Muscle of leg (tissue), 11 donors: ENCODE data around the gene SRP14. TPM values are rescaled to one million over a fixed set of nuclear protein-coding genes. Genes with fewer than 3 reads are reported as not detected.

Experiments used
- DNase-seq: peaks from one replicate; pipeline ENCODE4 v3.0.0; 2013
- H3K27ac ChIP-seq: one replicate; pipeline ENCODE4 v1.5.1; 2013; ENCODE audit warnings: mild to moderate bottlenecking, low read length, control low read depth
- H3K27me3 ChIP-seq: one replicate; pipeline ENCODE4 v1.6.1; 2013; ENCODE audit warnings: low read length; ENCODE audit not compliant: control insufficient read depth, insufficient read depth
- H3K36me3 ChIP-seq: one replicate; pipeline ENCODE4 v1.6.1; 2013; ENCODE audit warnings: low read length; ENCODE audit not compliant: control insufficient read depth, insufficient read depth
- H3K4me1 ChIP-seq: one replicate; pipeline ENCODE4 v1.6.1; 2013; ENCODE audit warnings: low read length; ENCODE audit not compliant: control insufficient read depth, insufficient read depth
- H3K4me3 ChIP-seq: one replicate; pipeline ENCODE4 v1.5.1; 2013; ENCODE audit warnings: low read length, control low read depth
- H3K9me3 ChIP-seq: replicated peaks from 2 replicates; pipeline ENCODE4 v1.6.1; 2013; ENCODE audit warnings: low read depth, low read length; ENCODE audit not compliant: control insufficient read depth
- WGBS: methylation state at CpG from one replicate; pipeline ENCODE4 v1.1.5; 2013; ENCODE audit warnings: missing lambda C conversion rate; ENCODE audit not compliant: insufficient coverage; 5-methylcytosine and 5-hydroxymethylcytosine counted together
- polyA plus RNA-seq, 8 donors: library from polyadenylated mRNA; unstranded; fragments of 120-200 nt; gene quantifications; one replicate each; pipeline versions ENCODE4 v1.2.1 to v1.2.3, GENCODE V29; 2013; ENCODE audit warnings: inconsistent platforms in 1 of 8, low replicate concordance in 1 of 8; ENCODE audit not compliant: insufficient read length in 8 of 8, insufficient read depth in 1 of 8
- total RNA-seq: library from RNA; stranded (reverse); fragments of 120-200 nt; gene quantifications from one replicate; pipeline ENCODE4 v1.2.4, GENCODE V29; 2013

SRP14 gene
- total and polyA plus RNA-seq, 9 donors = 148 to 493 (median 355) TPM

GRCh38 chr15:40051616-40052415, 12.8 kb upstream of the SRP14 start:
- 91% methylated on average over 5 of the region's 11 CpGs for WGBS
- Histone ChIP-seq H3K4me3 (no peak overlapping the region), H3K9me3 (no peaks in the 10 kb centered on the region), H3K4me1 (peaks cover 66% of the 10 kb centered on the region), H3K36me3 (peaks cover 2% of the 10 kb centered on the region), H3K27me3 (no peaks in the 10 kb centered on the region), H3K27ac (no peak overlapping the region)
- no peak for DNase-seq

GRCh38 chr15:40050788-40051470, 11.9 kb upstream of the SRP14 start:
- Histone ChIP-seq H3K9me3 (no peaks in the 10 kb centered on the region), H3K36me3 (peaks cover 5% of the 10 kb centered on the region), H3K4me3 (no peak overlapping the region), H3K4me1 (peaks cover 68% of the 10 kb centered on the region), H3K27me3 (no peaks in the 10 kb centered on the region), H3K27ac (no peak overlapping the region)
- 47% methylated on average over 4 of the region's 12 CpGs for WGBS
- peak; percentile 75 for DNase-seq

DNA sequence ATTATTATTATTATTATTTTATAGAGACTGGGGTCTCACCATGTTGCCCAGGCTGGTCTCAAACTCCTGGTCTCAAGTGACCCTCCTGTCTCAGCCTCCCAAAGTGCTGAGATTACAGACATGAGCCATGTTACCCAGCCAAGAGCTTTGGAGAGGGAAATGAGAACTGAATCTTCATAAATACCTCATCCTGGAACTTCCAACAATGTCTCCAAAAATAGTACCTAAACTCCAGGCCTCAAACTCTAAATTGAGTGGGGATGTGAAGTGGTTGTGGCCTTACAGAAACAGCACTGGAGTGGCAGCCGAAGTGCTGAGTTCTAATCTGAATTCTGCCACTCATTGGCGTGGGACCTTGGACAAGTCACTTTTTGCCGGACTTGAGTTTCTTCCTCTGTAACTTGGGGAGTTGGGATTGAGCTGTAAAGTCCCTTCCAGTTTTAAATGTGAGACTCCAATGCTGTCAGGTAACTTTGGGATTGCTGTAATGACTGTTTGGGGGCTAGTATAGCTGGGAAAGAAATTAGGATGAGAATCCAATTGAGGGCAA, 10.0 kb upstream of the SRP14 start:
- no peak for DNase-seq
- H3K4me1 ChIP-seq = peaks cover 62% of the 10 kb centered on the region
- no peaks in the 10 kb centered on the region for H3K9me3 ChIP-seq
- no peak overlapping the region for H3K4me3 ChIP-seq
- peak overlapping the region; percentile 26 for H3K27ac ChIP-seq
- H3K36me3 ChIP-seq = peaks cover 5% of the 10 kb centered on the region
- no peaks in the 10 kb centered on the region for H3K27me3 ChIP-seq
- no CpG with 5 or more reads among the region's 3 CpGs for WGBS

DNA sequence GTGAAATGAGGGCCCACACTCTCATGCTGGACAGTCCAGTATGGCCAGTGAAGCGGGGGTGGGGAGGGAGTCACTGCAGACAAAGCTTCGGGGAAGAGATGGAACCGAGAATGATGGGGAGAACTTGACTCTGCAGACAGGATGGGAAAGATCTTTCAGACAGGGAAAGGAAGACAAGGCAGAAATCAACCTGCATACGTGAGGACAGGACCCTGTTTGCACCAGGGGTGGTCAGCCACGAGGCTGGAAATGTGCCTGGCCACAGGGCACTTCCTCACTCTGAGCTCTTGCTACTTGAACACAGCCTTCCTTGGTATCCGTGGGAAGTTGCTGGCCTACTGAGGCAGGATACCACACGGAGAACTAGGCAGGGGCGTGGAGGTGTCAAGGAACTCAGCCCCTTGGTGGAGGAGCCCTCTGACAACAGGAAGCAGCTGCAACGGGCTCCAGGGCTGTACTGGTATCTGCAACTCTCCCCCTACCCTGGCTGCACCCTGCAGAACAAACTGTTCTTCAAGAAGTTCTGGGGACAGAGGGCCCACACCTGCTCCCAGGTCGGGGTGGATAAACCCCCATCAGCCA, 9.3 kb upstream of the SRP14 start:
- H3K4me3 ChIP-seq = no peak overlapping the region
- WGBS = 56% methylated on average over 5 of the region's 10 CpGs
- peaks cover 55% of the 10 kb centered on the region for H3K4me1 ChIP-seq
- DNase-seq = no peak
- no peaks in the 10 kb centered on the region for H3K27me3 ChIP-seq
- H3K36me3 ChIP-seq = peaks cover 5% of the 10 kb centered on the region
- H3K9me3 ChIP-seq = no peaks in the 10 kb centered on the region
- H3K27ac ChIP-seq = peak overlapping the region; percentile 81

- Histone ChIP-seq H3K36me3 (peaks cover 5% of the 10 kb centered on the region), H3K27me3 (no peaks in the 10 kb centered on the region), H3K4me3 (no peak overlapping the region), H3K9me3 (no peaks in the 10 kb centered on the region), H3K27ac (peak overlapping the region; percentile 81), H3K4me1 (peaks cover 52% of the 10 kb centered on the region)
- peak; percentile 73 for DNase-seq
- 26% methylated on average over 3 of the region's 15 CpGs for WGBS
Observed at GRCh38 chr15:40047415-40048210, 8.6 kb upstream of the SRP14 start.

GRCh38 chr15:40046721-40047414, 7.9 kb upstream of the SRP14 start:
- Histone ChIP-seq H3K36me3 (peaks cover 5% of the 10 kb centered on the region), H3K27ac (peak overlapping the region; percentile 81), H3K27me3 (no peaks in the 10 kb centered on the region)

GRCh38 chr15:40045572-40046217, 6.7 kb upstream of the SRP14 start:
- H3K36me3 ChIP-seq = peaks cover 5% of the 10 kb centered on the region
- H3K27me3 ChIP-seq = no peaks in the 10 kb centered on the region
- WGBS = 66% methylated on average over 2 of the region's 6 CpGs
- H3K9me3 ChIP-seq = no peaks in the 10 kb centered on the region
- H3K4me3 ChIP-seq = no peak overlapping the region
- peak overlapping the region; percentile 18 for H3K27ac ChIP-seq
- peaks cover 45% of the 10 kb centered on the region for H3K4me1 ChIP-seq
- no peak for DNase-seq

More at GRCh38 chr15:40046721-40047414, 7.9 kb upstream of the SRP14 start:
- Histone ChIP-seq H3K4me3 (no peak overlapping the region), H3K4me1 (peaks cover 52% of the 10 kb centered on the region), H3K9me3 (no peaks in the 10 kb centered on the region)
- WGBS = 60% methylated on average over 5 of the region's 5 CpGs
- no peak for DNase-seq

GRCh38 chr15:40044717-40045571, 6.0 kb upstream of the SRP14 start:
- 3% methylated on average over 18 of the region's 22 CpGs for WGBS
- DNase-seq = peak; percentile 91
- H3K4me1 ChIP-seq = peaks cover 47% of the 10 kb centered on the region
- no peaks in the 10 kb centered on the region for H3K27me3 ChIP-seq
- H3K27ac ChIP-seq = peak overlapping the region; percentile 18
- peak overlapping the region; percentile 19 for H3K4me3 ChIP-seq
- peaks cover 5% of the 10 kb centered on the region for H3K36me3 ChIP-seq
- no peaks in the 10 kb centered on the region for H3K9me3 ChIP-seq
